Smooth muscle cell of the brain vasculature (primary cell): ENCODE results near the gene SV2A.
"Not testable (repeated sequence)": the region's sequence is repeated elsewhere in the genome, so short reads cannot be mapped to it uniquely, and the experiment has no call there.

Experiments
- DNase-seq: peaks from one replicate; pipeline ENCODE4 v3.0.0-alpha.2; 2012; ENCODE audit warnings: low read depth, low spot score

SV2A gene

GRCh38 chr1:149886396-149887195 is 31.0 kb downstream of the SV2A start:
- DNase-seq, result peak; percentile 96

DNA sequence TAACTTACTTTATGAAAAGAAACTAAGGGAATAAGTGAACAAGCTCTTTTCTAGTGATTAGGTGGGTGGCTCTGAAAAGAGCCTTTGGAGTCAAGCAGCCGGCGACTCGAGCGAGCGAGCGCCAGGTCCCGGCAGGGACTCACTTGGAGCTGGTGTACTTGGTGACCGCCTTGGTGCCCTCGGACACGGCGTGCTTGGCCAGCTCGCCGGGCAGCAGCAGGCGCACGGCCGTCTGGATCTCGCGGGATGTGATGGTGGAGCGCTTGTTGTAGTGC is 31.6 kb downstream of the SV2A start:
- DNase-seq, result not testable (repeated sequence)

DNA sequence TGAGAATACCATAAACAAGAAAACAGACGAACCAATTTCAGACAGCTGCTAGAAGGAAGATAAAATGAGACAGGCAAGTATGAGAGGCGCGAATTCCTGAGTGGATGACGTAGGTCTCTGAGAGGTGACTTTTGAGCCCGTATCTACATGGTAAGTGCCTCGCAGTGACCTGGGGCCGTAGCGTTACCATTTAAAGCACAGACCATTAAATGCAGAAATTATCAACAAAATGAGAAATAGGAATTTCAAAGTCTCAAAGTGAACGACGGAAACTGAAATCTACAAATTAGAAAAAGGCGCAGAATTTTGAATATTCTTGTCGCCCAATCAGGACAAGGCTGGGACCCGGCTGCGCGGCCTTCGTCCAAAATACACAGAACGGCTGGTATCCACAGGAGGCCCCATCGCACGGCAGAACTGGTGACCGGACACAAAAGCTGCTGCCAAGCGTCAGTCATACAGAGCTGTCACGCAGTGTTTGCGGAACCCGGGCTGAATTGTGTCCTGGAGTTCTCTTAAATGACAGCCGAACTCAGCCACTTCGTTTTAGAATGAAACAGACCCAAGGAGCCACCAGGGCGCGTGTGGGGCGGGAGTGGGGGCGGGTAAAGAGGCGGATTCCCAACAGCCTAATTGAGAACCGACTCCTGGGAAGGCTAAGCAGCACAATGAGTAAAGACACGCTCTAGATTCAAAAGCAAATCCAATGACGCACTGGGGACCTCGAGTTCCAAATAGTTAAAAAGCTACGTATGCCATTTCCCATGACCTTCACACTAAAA is 32.1 kb downstream of the SV2A start:
- DNase-seq, result peak; percentile 63

- DNase-seq, result no peak
Observed at GRCh38 chr1:149884433-149885338, 33.0 kb downstream of the SV2A start.

GRCh38 chr1:149883598-149884247 is 33.9 kb downstream of the SV2A start:
- no peak for DNase-seq

GRCh38 chr1:149881876-149882275 is 35.8 kb downstream of the SV2A start:
- DNase-seq, result no peak

DNA sequence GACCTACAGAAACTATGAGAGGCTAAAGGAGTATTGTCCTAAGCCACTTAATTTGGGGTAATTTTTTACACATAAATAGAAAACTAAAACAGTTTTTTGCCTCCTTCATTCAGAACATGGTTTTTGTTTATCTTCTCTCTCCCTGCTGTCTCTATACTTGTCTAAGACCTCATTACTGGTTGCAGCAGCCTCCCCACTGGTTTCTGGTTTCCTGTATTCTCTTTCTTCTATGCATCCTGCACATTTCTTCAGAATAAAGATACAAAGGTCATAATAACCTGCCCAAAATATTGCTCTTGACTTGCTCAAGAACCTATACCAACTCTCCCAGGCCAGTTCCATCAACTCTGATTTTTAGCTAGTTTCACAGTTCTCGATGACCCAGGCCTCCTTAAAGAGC is 38.1 kb downstream of the SV2A start:
- no peak for DNase-seq

GRCh38 chr1:149877211-149877946 is 40.3 kb downstream of the SV2A start:
- no peak for DNase-seq

GRCh38 chr1:149873060-149873459 is 44.6 kb downstream of the SV2A start:
- not testable (repeated sequence) for DNase-seq

DNA sequence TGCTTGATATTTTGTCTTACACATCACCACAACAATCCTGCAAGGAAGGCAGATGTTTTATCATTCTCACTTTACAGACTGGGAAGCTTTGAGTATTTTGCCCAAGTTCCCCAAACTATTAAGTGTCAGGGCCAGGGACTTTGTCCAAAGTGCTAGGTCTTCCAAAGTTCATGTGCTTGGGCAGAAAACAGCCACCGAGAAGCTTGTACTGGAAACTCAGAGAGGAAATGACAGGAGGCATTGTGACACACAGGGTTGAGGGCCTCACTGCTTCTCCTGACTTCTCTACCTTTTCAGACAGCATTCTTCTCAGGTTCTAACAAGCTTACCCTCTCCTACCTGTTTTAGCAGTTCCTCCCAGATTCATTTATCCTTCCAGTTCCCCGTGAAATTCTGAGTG is 50.8 kb downstream of the SV2A start:
- not testable (repeated sequence) for DNase-seq

GRCh38 chr1:149861497-149862054 is 56.1 kb downstream of the SV2A start:
- DNase-seq, result not testable (repeated sequence)

DNA sequence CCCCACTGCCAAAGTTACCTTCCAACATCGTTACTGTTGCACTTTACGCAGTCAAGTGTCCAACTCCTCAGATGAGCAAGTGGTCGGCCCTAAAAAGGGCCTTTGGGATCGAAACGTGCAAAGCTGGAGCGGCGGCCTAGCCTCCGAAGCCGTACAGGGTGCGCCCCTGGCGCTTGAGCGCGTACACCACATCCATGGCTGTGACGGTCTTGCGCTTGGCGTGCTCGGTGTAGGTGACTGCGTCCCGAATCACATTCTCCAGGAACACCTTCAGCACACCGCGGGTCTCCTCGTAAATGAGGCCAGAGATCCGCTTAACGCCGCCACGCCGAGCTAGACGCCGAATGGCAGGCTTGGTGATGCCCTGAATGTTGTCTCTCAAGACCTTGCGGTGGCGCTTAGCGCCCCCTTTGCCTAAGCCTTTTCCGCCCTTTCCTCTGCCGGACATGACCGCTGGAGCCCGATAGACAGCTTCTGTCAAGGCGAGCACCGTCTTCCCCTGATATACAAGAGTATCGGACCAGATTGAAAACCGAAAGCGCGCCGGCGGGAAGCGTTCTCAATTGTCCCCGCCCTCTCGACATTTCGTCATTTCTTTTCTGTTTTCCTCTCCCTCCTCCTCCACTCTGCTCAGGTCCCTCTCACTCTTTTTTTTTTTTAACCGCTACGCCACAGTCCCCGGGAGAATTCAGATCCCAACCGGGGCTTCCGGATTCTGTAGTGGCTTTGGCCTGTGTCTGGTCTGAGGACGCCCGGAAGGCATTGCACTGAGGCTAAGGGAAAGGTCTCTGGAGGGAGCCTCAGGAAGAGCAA is 56.8 kb downstream of the SV2A start:
- not testable (repeated sequence) for DNase-seq

GRCh38 chr1:149860271-149860670 is 57.4 kb downstream of the SV2A start:
- not testable (repeated sequence) for DNase-seq
